ENCODE measurements around the gene CTAGE1.

The CTAGE1 gene

GRCh38 chr18:22387364-22387763, 30.4 kb downstream of the CTAGE1 start:
- DNase-seq = no peak

- no peak for DNase-seq
These were observed 32.0 kb downstream of the CTAGE1 start for GRCh38 chr18:22385718-22386117.

GRCh38 chr18:22378672-22379282, 38.9 kb downstream of the CTAGE1 start:
- no peak for DNase-seq

- DNase-seq = no peak
These were observed 39.9 kb downstream of the CTAGE1 start for GRCh38 chr18:22377769-22378168.

- no peak for DNase-seq
These were observed 47.3 kb downstream of the CTAGE1 start for GRCh38 chr18:22370414-22370813.

- DNase-seq = no peak
These were observed 49.7 kb downstream of the CTAGE1 start for GRCh38 chr18:22368021-22368420.

- DNase-seq = no peak
These were observed 50.4 kb downstream of the CTAGE1 start for GRCh38 chr18:22367303-22367702.

GRCh38 chr18:22363867-22364463, 53.8 kb downstream of the CTAGE1 start:
- no peak for DNase-seq
